HFF-Myc (cell line): ENCODE data around the gene FGF7.
A peak's percentile ranks its signal among the peaks of the same experiment; 100 is the strongest.
"Not testable (repeated sequence)": the region's sequence is repeated elsewhere in the genome, so short reads cannot be mapped to it uniquely, and the experiment has no call there.

Experiments used
- DNase-seq: peaks from one replicate; pipeline ENCODE4 v3.0.0-alpha.2; 2011; ENCODE audit warnings: low read depth; ENCODE audit errors: extremely low read depth
- H3K4me3 ChIP-seq: replicated peaks from 2 replicates; pipeline ENCODE4 v1.5.1; 2011; ENCODE audit warnings: low read depth, mild to moderate bottlenecking, control low read depth, low read length
- TF ChIP-seq, protein P1 (sequence below): IDR thresholded peaks from 2 replicates; pipeline ENCODE4 v1.5.1; 2012; ENCODE audit warnings: mild to moderate bottlenecking, low read depth, low read length, control low read depth; ENCODE audit errors: missing control alignments

FGF7 gene

GRCh38 chr15:49423021-49423420 lies at the start of gene FGF7:
Gene FGF7 (plus strand): TSS chr15:49423242. CDS start chr15:49424298, 1,056 bp downstream.
- DNase-seq = no peak
- TF ChIP-seq, protein P1, sequence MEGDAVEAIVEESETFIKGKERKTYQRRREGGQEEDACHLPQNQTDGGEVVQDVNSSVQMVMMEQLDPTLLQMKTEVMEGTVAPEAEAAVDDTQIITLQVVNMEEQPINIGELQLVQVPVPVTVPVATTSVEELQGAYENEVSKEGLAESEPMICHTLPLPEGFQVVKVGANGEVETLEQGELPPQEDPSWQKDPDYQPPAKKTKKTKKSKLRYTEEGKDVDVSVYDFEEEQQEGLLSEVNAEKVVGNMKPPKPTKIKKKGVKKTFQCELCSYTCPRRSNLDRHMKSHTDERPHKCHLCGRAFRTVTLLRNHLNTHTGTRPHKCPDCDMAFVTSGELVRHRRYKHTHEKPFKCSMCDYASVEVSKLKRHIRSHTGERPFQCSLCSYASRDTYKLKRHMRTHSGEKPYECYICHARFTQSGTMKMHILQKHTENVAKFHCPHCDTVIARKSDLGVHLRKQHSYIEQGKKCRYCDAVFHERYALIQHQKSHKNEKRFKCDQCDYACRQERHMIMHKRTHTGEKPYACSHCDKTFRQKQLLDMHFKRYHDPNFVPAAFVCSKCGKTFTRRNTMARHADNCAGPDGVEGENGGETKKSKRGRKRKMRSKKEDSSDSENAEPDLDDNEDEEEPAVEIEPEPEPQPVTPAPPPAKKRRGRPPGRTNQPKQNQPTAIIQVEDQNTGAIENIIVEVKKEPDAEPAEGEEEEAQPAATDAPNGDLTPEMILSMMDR = no peak
- H3K4me3 ChIP-seq = peak within 1 kb of the TSS; percentile 33

DNA sequence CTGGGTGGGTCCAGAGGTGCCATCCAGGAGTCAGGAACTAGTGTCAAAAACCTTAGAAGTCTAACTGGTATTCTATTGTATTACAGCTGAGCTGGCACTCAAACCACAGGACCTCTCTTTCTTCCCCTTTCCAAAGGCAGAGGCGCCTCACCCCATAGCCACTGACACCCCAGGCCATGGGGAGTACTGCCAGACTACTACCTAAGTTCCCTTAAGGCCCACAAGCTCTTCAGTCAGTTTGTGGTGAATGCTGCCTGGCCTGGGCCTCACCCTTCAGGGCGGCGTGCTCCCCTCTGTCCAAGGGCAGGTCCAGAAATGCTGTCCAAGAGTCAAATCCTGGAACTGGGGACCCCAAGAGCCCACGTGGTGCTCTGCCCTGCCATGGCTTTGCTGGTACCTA lies 43.0 kb upstream of the FGF7 start:
- H3K4me3 ChIP-seq = no peak overlapping the region
- TF ChIP-seq, protein P1 = no peak
- no peak for DNase-seq

GRCh38 chr15:49380912-49381311 lies 42.1 kb upstream of the FGF7 start:
- no peak overlapping the region for H3K4me3 ChIP-seq
- no peak for DNase-seq
- TF ChIP-seq, protein P1 = no peak

DNA sequence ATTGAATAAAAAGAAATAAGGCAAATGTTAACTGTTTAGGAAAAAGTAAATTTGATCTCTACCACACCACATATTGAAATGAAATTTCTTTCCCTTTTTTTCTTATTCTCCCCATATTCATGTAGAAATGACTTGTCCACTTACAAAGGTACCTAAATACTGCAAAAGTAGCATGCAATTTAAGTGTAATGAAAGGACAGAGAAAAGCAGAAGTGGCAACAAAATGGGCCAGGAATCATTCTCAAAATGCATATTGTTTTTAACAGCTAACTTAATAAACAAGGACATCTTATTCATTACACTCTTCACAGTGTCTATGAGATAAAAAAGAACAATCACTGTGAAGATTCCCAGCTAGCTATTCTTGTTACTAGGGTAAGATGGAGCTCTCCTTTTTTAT lies 40.6 kb upstream of the FGF7 start:
- no peak for DNase-seq
- no peak overlapping the region for H3K4me3 ChIP-seq
- TF ChIP-seq, protein P1 = no peak

DNA sequence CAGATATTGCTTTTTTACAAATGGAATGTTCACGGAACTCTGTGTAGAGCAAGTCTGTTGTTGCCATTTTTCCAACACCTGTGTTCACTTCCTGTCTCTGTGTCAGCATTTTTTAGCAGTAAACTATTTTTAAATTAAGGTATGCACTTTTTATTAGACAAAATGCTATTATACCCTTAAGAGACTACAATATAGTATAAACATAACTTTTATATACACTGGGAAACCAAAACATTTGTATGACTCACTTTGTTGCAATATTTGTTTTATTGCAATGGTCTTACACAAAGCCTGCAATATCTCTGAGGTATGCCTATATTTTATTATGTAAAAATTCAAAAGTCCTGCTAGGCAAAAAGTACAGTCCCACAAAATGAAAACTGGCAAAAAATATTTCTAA lies 39.8 kb upstream of the FGF7 start:
- DNase-seq = peak; percentile 19
- no peak overlapping the region for H3K4me3 ChIP-seq
- TF ChIP-seq, protein P1 = no peak

DNA sequence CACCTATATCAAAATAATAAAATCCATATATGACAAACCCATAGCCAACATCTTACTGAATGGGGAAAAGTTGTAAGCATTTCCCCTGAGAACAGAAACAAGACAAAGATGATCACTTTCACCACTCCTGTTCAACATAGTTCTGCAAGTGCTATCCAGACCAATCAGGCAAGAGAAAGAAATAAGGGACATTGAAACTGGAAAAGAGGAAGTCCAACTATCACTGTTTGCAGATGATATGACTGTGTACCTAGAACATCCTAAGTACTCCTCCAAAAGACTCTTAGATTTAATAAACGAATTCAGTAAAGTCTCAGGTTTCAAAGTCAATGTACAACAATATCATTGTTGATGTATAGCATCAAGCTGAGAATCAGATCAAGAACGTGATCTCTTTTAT lies 35.6 kb upstream of the FGF7 start:
- no peak overlapping the region for H3K4me3 ChIP-seq
- DNase-seq = no peak
- TF ChIP-seq, protein P1 = no peak

- DNase-seq, H3K4me3 ChIP-seq: not testable (repeated sequence)
These were observed 20.3 kb upstream of the FGF7 start for GRCh38 chr15:49402515-49403296.
